Activated T-cell treated with anti-CD3 and anti-CD28 coated beads, Interleukin-2, amount 50 U/mL, for 48 hours (primary cell): Measurements from ENCODE around the gene CPEB3.
"Not testable (repeated sequence)": the region's sequence is repeated elsewhere in the genome, so short reads cannot be mapped to it uniquely, and the experiment has no call there.

Experiments used
- DNase-seq, 2 experiments: peaks; one replicate each; pipeline ENCODE4 v3.0.0-alpha.2; 2020

The CPEB3 gene

GRCh38 chr10:92290837-92291615 lies at the start of gene CPEB3, which contains the start of gene MARCHF5:
Gene CPEB3, minus strand, starts transcription at chr10:92291078. Its CDS starts 50,728 bp downstream, at chr10:92240350.
Gene MARCHF5, plus strand, starts transcription at chr10:92291167. Its CDS starts 328 bp downstream, at chr10:92291495.
- peak; percentile 92 to 94 for DNase-seq

- DNase-seq, result not testable (repeated sequence)
These were observed 39.0 kb upstream of the CPEB3 start for GRCh38 chr10:92329927-92330326.

- no peak for DNase-seq
These were observed 38.1 kb upstream of the CPEB3 start for GRCh38 chr10:92328993-92329392.

- no peak for DNase-seq
These were observed 36.9 kb upstream of the CPEB3 start for GRCh38 chr10:92327445-92328433.

DNA sequence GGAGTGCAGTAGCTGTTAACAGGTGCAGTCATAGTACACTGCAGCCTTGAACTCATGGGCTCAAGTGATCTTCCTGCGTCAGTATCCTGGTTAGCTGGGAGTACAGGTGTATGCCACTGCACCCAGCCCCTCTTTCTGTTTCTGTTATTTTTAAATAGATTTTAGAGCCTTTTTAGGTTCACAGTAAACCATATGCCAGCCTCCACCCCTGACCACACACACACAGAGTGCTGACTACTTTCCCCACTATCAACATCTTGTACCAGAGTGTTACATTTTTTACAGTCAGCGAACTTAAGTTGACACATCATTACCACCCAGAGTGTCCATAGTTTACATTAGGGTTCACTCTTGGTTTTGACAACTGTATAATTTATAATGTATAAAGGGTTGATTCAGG lies 32.2 kb upstream of the CPEB3 start:
- DNase-seq, result no peak

DNA sequence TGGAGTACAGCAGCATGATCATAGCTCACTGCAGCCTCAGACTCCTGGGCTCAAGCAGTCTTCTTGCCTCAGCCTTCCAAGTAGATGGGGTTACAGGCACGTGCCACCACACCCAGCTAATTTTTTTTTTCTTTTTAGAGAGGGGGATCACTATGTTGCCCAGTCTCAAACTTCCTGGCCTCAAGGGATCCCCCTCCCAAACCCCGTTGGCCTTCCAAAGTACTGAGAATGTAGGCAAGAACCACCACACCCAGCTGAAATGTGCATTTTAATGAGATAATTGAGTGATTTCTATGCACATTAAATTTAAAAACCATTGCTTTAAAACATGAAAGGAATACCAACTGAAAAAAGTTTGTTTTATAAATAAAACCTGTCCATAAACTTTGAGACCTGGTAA lies 25.7 kb upstream of the CPEB3 start:
- no peak for DNase-seq

GRCh38 chr10:92313750-92314149 lies 22.9 kb upstream of the CPEB3 start:
- DNase-seq, result no peak

DNA sequence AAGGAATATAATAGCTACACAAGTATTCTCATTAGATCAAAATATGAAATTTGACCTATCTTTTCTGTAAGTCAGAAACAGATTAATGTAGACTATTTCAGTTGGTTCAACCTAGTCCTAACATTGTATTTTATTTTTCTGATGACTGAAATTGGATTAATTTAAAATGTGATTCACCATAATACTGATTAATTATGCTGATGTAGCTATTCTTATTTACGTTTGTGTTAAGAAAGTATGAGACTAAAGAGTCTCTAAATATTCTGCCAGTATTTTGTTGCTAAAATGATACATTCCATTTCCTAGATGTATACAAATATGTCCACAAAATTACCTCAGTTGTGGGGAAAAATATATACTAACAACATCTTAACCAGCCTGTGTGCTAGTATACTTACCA lies 18.4 kb upstream of the CPEB3 start:
- no peak for DNase-seq

DNA sequence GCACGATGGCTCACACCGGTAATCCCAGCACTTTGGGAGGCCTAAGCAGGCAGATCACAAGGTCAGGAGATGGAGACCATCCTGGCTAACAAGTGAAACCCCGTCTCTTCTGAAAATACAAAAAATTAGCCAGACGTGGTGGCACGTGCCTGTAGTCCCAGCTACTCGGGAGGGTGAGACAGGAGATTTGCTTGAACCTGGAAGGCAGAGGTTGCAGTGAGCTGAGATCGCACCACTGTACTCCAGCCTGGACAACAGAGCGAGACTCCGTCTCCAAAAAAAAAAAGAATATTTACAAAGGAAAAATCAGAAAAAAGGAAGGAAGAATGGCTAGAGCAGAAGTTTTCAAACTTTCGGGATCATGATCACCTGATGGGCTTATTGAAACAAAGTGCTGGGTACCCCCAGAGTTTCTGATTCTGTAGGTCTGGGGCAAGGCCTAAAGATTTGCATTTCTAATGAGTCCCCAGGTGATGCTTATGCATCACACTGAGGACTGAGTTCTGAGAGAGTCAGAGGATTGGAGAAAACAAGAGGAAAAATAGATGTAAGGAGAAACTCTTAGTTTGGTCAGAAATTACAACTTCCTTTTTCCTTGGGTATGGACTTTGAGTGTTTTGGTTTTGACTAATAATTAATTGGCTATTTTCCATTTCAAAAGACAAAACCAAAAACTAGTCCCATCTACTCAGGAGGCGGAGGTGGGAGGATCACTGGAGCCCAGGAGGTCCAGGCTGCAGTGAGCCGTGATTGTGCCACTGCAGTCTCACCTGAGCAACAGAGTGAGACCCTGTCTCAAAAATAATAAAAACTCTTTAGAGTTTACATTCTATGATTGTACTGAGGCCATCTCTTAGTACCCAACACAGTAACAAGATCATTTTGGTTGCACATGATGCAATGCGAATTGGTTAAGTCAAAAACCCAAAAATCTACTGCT lies 14.5 kb upstream of the CPEB3 start:
- no peak for DNase-seq

DNA sequence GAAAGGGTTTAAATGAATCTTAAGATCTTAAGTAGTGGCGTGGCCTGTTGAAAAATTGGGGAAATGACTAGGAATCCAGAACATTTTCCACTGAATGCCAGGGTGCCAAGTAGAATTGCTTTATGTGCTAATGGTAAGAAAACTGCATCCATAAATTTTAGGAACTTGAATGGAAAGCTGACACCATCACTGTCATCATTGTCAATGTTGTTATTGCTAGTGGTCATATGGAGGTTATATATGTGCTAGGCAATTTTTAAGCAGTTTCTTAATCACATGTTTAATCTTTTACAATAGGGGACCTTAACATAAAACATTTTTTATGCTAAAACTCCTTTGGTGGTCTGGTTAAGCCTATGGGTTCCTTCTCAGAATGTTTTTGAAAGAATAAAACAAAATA lies 13.2 kb upstream of the CPEB3 start:
- DNase-seq, result no peak

DNA sequence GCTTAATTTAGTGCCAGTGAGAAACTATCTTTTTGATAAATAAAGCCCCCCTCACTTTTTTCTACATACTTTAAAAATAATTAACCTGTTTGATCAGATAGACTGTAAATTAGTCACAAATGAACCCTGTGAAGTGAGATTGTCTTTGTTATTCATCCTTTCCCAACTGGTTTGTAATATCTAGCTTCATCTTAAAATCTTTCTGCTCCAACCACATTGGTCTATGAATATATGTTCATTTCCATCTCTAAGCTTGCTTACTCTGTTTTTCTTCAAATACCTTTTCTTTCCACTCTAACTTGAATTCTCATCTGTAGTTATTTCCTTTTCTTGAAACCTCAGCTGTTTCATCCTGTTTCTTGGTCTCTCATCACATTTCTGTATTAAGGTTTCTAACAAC lies 12.2 kb upstream of the CPEB3 start:
- no peak for DNase-seq

DNA sequence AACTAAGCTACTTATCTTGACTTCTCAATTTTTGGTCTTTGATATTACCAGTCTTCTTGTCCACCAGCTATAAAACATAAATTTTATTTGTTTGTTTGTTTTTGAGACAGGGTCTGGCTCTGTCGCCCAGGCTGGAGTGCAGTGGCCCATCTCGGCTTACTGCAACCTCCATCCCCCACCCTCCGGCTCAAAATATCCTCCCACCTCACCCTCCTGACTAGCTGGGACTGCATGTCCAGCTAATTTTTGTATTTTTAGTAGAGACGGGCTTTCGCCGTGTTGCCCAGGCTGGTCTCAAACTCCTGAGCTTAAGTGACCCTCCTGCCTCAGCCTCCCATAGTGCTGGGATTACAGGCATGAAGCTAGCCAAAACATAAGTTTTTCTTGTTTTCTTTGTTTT lies 7.6 kb upstream of the CPEB3 start:
- DNase-seq, result no peak

GRCh38 chr10:92291921-92292845 lies 1.3 kb upstream of the CPEB3 start:
- peak; percentile 65 to 69 for DNase-seq

- DNase-seq, result no peak
These were observed 663 bp upstream of the CPEB3 start for GRCh38 chr10:92291616-92291865.

DNA sequence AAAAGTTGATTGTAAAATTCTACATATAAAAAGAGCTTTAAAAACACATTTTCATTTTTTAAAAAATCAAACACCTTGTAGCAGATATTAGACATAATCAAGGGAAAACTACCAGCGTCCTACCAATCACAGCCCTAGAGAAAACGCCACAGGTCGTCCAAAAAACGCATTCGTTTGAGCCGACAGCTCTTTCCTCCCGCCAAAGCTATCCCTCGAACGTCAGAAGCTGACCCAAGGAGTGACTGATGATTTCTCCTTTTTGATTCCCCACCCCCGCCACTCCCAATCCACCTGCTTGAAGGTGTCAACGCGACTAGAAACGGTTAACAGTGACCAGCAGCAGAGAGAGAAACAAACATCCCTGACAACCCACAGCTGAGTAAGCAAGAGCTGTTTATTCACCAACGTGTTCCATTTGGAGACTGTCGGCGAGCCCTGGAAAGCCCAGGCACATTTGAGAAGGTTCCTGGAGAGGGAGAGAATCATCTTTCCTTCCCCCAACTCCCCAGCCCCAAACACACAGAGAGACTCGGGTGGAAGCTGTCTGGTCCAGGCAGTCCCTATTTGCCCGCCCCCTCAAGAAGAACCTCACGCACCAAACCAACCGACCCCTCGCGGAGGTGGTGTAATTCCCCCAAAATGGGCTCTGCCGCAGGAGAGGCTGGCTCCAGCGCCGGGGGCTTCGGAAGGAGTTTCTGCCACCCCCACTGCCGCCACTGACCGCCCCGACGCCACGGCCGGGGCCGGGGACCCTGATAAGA lies 622 bp downstream of the CPEB3 start:
- peak; percentile 58 to 60 for DNase-seq

DNA sequence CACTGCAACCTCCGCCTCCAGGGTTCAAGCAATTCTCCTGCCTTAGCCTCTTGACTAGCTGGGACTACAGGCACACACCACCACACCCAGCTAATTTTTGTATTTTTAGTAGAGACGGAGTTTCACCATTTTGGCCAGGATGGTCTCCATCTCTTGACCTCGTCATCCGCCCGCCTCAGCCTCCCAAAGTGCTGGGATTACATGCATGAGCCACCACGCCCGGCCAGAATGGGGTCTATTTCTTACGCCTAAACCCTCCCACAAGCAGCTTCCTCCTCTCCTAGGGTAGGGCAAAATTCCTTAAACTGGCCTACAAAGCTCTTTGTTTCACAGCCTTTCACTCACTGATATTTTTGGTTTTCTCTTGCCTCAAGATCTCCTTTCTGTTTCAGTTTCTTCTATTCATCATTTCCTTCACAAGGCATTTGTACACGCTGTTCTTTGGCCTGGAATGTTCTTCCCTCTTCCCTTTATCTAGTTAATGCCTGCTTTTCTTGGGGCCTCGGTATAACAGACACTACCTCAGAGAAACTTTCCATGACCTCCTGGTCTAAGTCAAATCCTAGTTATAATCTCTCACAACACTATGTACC lies 6.7 kb downstream of the CPEB3 start:
- no peak for DNase-seq

- DNase-seq, result no peak
These were observed 11.7 kb downstream of the CPEB3 start for GRCh38 chr10:92278996-92279696.

DNA sequence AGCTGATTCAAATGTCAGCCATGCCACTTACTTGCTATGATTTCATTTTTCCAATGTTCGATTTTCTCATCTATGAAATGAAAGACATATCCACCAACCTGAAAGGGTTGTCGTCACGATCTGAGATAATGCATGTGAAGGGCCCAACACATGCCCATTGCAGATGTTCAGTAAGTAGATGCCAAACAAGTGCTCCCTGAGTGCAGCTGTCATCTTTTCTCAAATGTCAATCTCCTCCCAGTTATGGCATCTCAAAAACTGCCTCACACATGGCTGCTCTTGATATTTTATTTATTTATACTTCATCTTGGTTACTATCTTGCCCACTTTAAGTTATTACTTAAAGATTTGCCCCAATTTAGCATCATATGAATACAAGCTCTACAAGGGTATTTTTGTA lies 16.8 kb downstream of the CPEB3 start:
- no peak for DNase-seq

DNA sequence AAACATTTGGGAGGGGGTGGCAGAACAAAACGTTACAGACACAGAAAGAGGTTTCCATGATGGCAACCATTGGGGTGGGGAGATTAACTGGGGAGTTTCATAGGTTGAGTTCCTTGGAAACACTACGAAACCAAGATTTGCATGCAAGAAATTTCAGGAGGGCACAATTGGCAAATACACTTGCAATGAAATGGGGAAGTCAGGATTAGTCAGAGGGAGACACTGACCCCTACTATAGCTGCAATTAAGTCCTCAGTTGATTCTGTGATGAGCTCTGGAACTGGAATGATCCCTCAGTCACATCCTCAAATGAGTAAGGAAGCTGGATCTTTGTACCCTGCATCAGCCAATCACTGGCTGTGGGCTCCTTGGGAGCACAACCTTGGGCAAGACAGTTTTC lies 22.1 kb downstream of the CPEB3 start:
- no peak for DNase-seq

GRCh38 chr10:92267343-92267742 lies 23.5 kb downstream of the CPEB3 start:
- no peak for DNase-seq
